Spleen (tissue), 11 donors: ENCODE measurements around the gene PFDN6. TPM values are rescaled to one million over a fixed set of nuclear protein-coding genes. Genes with fewer than 3 reads are reported as not detected.
"Not testable (repeated sequence)": the region's sequence is repeated elsewhere in the genome, so short reads cannot be mapped to it uniquely, and the experiment has no call there.

Source experiments
- DNase-seq: peaks from one replicate; pipeline ENCODE4 v3.0.0-alpha.2; 2020
- H3K27ac ChIP-seq, 8 donors: fragments of 200-600 bp; sonication (generic) in 7 of 8; 1 replicate in 4 of 8; 2 replicates in 4 of 8; pipeline versions ENCODE4 v1.5.0 to v1.8.0; 2016 to 2021; ENCODE audit warnings: inconsistent platforms in 4 of 8, mild to moderate bottlenecking in 4 of 8, moderate library complexity in 1 of 8
- H3K27me3 ChIP-seq, 7 donors: fragments of 200-600 bp; sonication (generic) in 6 of 7; replicated peaks in 1 of 7; 1 replicate in 4 of 7; 2 replicates in 3 of 7; pipeline versions ENCODE4 v1.5.0 to v1.8.0; 2016 to 2021; ENCODE audit warnings: inconsistent platforms in 3 of 7, mild to moderate bottlenecking in 1 of 7
- H3K36me3 ChIP-seq, 6 donors: fragments of 200-600 bp; sonication (generic) in 5 of 6; 1 replicate in 4 of 6; 2 replicates in 2 of 6; pipeline versions ENCODE4 v1.5.0 to v1.8.0; 2016 to 2021; ENCODE audit warnings: inconsistent platforms in 2 of 6
- H3K4me1 ChIP-seq, 6 donors: fragments of 200-600 bp; sonication (generic) in 5 of 6; 1 replicate in 3 of 6; 2 replicates in 3 of 6; pipeline versions ENCODE4 v1.5.0 to v1.8.0; 2016 to 2021; ENCODE audit warnings: inconsistent platforms in 3 of 6
- H3K4me3 ChIP-seq, 8 donors: fragments of 200-600 bp; sonication (generic) in 7 of 8; 1 replicate in 4 of 8; 2 replicates in 4 of 8; pipeline versions ENCODE4 v1.5.0 to v1.8.0; 2016 to 2021; ENCODE audit warnings: inconsistent platforms in 4 of 8, mild to moderate bottlenecking in 4 of 8, moderate library complexity in 2 of 8
- H3K9me3 ChIP-seq, 8 donors: fragments of 200-600 bp; sonication (generic) in 7 of 8; 1 replicate in 4 of 8; 2 replicates in 4 of 8; pipeline versions ENCODE4 v1.5.0 to v1.8.0; 2016 to 2021; ENCODE audit warnings: inconsistent platforms in 4 of 8
- POLR2A ChIP-seq, 3 donors: fragments of 450-650 bp; IDR thresholded peaks; one replicate each; pipeline ENCODE4 v1.5.1; 2017; ENCODE audit warnings: antibody characterized with exemption in 3 of 3, mild to moderate bottlenecking in 1 of 3
- POLR2AphosphoS5 ChIP-seq, 3 donors: sonication (generic); formaldehyde crosslinking; IDR thresholded peaks; one replicate each; pipeline ENCODE4 v1.5.1; 2017; ENCODE audit warnings: antibody characterized with exemption in 3 of 3
- WGBS, 5 donors: extraction: QIAGEN DNeasy Blood & Tissue Kit in 3 of 5; methylation state at CpG; one replicate each; pipeline versions ENCODE4 v1.1.5 to v1.1.7; 2013 to 2018; 5-methylcytosine and 5-hydroxymethylcytosine counted together
- intact Hi-C: fragments of 100-400 bp; cut with DNase I; formaldehyde crosslinking; loops from one replicate; pipeline ENCODE4 v1.15.0; 2023; ENCODE audit warnings: low total_unique reads
- polyA plus RNA-seq, 3 donors: library from polyadenylated mRNA; stranded (reverse); fragments of 200-250 nt; gene quantifications; one replicate each; pipeline ENCODE4 v1.2.1, GENCODE V29; 2013
- total RNA-seq, 7 donors: library from RNA; depleted of rRNA in 3 of 7; stranded (reverse); fragments of >200 nt in 3 of 7; fragmentation: NEBNext Ultra II Directional in 4 of 7; extraction: Animal tissue kit (Norgen Biotek cat#: 25700) in 4 of 7; gene quantifications; one replicate each; pipeline versions ENCODE4 v1.1.0 to v1.2.1, GENCODE V29; 2016 to 2021
- TF ChIP-seq, protein P1 (sequence below), 11 experiments: fragments of 200-600 bp in 7 of 11; fragments of 450-650 bp in 4 of 11; sonication (generic) in 4 of 11; IDR thresholded peaks in 8 of 11; conservative IDR thresholded peaks in 3 of 11; 1 replicate in 7 of 11; 2 replicates in 4 of 11; pipeline versions ENCODE4 v1.4.0 to v1.8.0; 2016 to 2021; ENCODE audit warnings: antibody characterized with exemption in 11 of 11, inconsistent platforms in 4 of 11, mild to moderate bottlenecking in 1 of 11
- donor health status: healthy with polysubstance abuse.
- donor health status: DM: no; HTN: no; CAD: no; lungs with moderate emphysema.
- donor health status: DM: no; HTN: no; CAD: no.
- donor health status: Bipolar disorder and iron deficiency.
- donor health status: healthy.
- donor health status: DM: no; HTN: no; CAD: no.
- donor health status: DM: yes; HTN: yes; CAD: no.

PFDN6 gene
- total and polyA plus RNA-seq, 10 donors: 11.3 to 169 (median 32.7) TPM

DNA sequence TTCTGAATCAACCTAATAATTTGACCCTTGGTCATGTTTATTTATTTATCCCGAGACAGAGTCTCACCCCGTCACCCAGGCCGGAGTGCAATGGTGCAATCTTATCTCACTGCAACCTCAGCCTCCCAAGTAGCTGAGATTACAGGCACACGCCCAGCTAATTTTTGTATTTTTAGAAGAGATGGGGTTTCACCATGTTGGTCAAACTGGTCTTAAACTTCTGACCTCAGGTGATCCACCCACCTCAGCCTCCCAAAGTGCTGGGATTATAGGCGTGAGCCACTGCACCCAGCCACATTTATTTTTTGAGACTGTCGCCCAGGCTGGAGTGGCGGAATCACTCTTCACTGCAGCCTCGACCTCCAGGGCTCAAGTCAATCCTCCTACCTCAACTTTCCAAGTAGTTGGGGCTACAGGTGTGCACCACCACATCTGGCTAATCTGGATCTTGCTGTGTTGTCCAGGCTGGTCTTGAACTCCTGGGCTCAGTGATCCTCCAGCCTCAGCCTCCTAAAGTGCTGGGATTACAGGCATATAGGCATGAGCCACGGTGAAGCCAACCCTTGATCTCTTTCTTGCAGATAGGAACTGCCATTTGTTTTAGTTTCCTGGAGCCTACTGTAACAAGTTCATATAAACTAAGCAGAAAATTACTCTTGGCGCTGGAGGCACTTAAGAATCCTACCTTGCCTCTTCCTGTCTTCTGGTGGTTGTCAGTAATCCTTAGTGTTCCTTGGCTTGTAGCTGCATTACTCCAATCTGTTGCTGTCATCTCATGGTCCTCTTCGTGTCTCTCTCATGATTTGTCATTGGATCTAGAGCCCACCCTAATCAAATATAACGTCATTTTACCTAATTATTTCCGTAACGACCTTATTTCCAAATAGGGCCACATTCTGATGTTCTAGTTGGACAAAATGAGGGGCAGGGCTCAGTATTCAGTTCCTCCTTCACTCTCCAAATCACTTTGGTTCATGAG lies 15.2 kb upstream of the PFDN6 start:
- Histone ChIP-seq H3K36me3 (peaks cover 0 to 58% (median 38%) of the 10 kb centered on the region in 6 donors), H3K27ac (peak overlapping the region in 4 of 8 donors; percentile 20 to 99 (median 96)), H3K9me3 (no peaks in the 10 kb centered on the region), H3K4me3 (peak overlapping the region in 2 of 8 donors; percentile 82 to 94), H3K4me1 (peaks cover 66 to 91% (median 86%) of the 10 kb centered on the region in 6 donors), H3K27me3 (no peaks in the 10 kb centered on the region)
- no peak for TF ChIP-seq POLR2A (IDR thresholded peaks at IDR 0.05)
- TF ChIP-seq, protein P1, sequence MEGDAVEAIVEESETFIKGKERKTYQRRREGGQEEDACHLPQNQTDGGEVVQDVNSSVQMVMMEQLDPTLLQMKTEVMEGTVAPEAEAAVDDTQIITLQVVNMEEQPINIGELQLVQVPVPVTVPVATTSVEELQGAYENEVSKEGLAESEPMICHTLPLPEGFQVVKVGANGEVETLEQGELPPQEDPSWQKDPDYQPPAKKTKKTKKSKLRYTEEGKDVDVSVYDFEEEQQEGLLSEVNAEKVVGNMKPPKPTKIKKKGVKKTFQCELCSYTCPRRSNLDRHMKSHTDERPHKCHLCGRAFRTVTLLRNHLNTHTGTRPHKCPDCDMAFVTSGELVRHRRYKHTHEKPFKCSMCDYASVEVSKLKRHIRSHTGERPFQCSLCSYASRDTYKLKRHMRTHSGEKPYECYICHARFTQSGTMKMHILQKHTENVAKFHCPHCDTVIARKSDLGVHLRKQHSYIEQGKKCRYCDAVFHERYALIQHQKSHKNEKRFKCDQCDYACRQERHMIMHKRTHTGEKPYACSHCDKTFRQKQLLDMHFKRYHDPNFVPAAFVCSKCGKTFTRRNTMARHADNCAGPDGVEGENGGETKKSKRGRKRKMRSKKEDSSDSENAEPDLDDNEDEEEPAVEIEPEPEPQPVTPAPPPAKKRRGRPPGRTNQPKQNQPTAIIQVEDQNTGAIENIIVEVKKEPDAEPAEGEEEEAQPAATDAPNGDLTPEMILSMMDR (IDR thresholded peaks at IDR 0.05 in 8 of 11, conservative IDR thresholded peaks at IDR 0.05 in 3 of 11): no peak
- no peak for TF ChIP-seq POLR2AphosphoS5 (IDR thresholded peaks at IDR 0.05)
- no peak for DNase-seq
- intact Hi-C loops: no loop called here
- whole genome bisulfite sequencing, 5 donors: 54 to 68% (median 56%) methylated on average over 14 of the region's 14 CpGs

DNA sequence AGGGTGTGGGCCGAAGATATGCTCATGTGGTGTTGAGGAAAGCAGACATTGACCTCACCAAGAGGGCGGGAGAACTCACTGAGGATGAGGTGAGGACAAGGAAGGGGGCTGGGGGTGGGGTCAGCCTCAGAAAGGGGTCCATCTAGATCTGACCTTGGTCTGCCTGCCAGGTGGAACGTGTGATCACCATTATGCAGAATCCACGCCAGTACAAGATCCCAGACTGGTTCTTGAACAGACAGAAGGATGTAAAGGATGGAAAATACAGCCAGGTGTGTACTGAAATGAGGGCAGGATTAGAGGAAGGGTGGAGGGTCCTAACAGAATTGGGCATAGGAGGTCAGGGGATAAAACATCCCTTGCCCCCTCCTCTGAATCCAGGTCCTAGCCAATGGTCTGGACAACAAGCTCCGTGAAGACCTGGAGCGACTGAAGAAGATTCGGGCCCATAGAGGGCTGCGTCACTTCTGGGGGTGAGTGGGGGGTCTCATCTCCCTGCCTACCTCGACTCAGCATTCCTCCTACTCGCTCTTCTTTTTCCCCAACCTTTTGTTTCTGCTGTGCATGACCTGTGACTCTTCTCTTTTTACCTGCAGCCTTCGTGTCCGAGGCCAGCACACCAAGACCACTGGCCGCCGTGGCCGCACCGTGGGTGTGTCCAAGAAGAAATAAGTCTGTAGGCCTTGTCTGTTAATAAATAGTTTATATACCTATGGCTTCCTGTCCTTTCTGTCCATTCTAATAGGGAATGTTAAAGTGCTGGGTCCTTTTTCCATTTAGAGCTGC lies 13.4 kb upstream of the PFDN6 start:
- H3K27me3 ChIP-seq, DNase-seq, H3K9me3 ChIP-seq, intact Hi-C loops: not testable (repeated sequence)
- Histone ChIP-seq H3K36me3 (peaks cover 0 to 71% (median 50%) of the 10 kb centered on the region in 6 donors), H3K27ac (peak overlapping the region; percentile 94 to 99 (median 97)), H3K4me1 (peaks cover 66 to 92% (median 86%) of the 10 kb centered on the region in 6 donors), H3K4me3 (peak overlapping the region in 7 of 8 donors; percentile 74 to 87 (median 80))
- 65 to 81% (median 73%) methylated on average over 16 of the region's 16 CpGs for WGBS, 5 donors
- TF ChIP-seq POLR2AphosphoS5 (IDR thresholded peaks at IDR 0.05): peak in 2 of 3 donors; percentile 6 to 30

DNA sequence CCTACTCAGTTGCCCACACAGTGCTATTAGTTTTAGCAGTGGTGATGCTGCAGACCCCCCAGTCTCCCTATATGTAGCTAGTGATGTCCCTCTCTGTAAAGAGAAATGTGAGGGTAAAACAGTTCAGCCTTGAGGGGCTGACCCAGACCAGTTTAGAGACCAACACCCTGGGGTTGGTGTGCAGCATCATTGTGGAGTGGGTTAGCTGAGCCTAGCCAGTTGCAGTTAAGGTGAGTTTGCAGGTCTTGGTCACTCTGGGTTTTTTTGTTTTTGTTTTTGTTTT lies 12.9 kb upstream of the PFDN6 start:
- TF ChIP-seq POLR2A (IDR thresholded peaks at IDR 0.05) (no peak), POLR2AphosphoS5 (IDR thresholded peaks at IDR 0.05) (no peak)
- TF ChIP-seq, protein P1 (IDR thresholded peaks at IDR 0.05 in 8 of 11, conservative IDR thresholded peaks at IDR 0.05 in 3 of 11): no peak
- DNase-seq: no peak
- Histone ChIP-seq H3K4me1 (peaks cover 65 to 93% (median 87%) of the 10 kb centered on the region in 6 donors), H3K27ac (peak overlapping the region; percentile 94 to 99 (median 97)), H3K36me3 (peaks cover 0 to 76% (median 52%) of the 10 kb centered on the region in 6 donors), H3K27me3 (no peaks in the 10 kb centered on the region), H3K4me3 (peak overlapping the region; percentile 74 to 87 (median 80)), H3K9me3 (no peaks in the 10 kb centered on the region)
- intact Hi-C loops: no loop called here

DNA sequence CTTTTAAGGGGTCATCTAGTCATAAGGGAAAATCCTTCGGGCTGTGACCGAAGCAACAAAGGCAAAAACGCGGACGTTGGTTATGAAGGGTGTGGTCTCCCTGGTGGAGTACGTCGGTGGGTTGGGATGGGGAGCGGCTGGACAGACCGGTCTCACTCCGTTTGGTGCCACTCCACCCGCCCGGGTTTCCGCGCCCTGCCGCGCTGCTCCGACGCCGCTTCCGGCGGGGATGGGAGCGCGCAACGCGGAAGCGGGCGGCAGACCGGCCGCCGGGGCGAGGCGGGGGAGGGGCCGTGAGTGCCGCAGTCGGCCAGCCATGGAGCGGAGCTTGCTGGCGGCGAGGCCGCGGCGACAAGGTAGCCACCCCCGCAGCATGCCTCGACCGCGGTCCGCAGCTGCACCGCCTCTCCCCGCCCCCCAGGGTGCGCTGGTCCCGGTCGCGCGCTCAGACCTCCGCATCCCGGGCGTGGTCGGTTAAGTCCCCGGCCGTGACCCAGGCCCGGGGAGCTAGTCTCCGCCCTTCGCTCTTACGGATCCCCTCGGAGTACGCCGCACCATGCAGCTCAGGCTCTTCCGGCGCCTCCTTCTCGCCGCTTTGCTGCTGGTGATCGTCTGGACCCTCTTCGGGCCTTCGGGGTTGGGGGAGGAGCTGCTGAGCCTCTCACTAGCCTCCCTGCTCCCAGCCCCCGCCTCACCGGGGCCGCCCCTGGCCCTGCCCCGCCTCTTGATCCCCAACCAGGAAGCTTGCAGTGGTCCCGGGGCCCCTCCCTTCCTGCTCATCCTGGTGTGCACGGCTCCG lies 12.3 kb upstream of the PFDN6 start, which contains the start of gene B3GALT4:
Gene B3GALT4 (plus strand): TSS at position 260 of the 799 bp plus-strand sequence. CDS start 297 bp downstream, at position 557.
- peaks cover 0 to 81% (median 53%) of the 10 kb centered on the region in 6 donors for H3K36me3 ChIP-seq
- no peaks in the 10 kb centered on the region for H3K9me3 ChIP-seq
- peak; percentile 96 for DNase-seq
- H3K27ac ChIP-seq: peak within 1 kb of the TSS; percentile 94 to 99 (median 97)
- intact Hi-C loops: no loop called here
- peaks cover 65 to 96% (median 84%) of the 10 kb centered on the region in 6 donors for H3K4me1 ChIP-seq
- TF ChIP-seq POLR2A (IDR thresholded peaks at IDR 0.05) (peak in 2 of 3 donors; percentile 18 to 40), POLR2AphosphoS5 (IDR thresholded peaks at IDR 0.05) (peak; percentile 89 to 91 (median 89))
- TF ChIP-seq, protein P1 (IDR thresholded peaks at IDR 0.05 in 8 of 11, conservative IDR thresholded peaks at IDR 0.05 in 3 of 11): peak in 9 of 11 experiments; percentile 56 to 79 (median 73)
- 0 to 1% (median 1%) methylated on average over 28 to 80 of the region's 80 CpGs for WGBS, 5 donors
- peak within 1 kb of the TSS; percentile 74 to 87 (median 80) for H3K4me3 ChIP-seq
- no peaks in the 10 kb centered on the region for H3K27me3 ChIP-seq
